Erythroblast (primary cell): Measurements from ENCODE around the gene PDGFD.

ENCODE experiments used
- GATA1 ChIP-seq: IDR thresholded peaks from 2 replicates; pipeline ENCODE4 v1.6.1; 2011; ENCODE audit warnings: low read depth, mild to moderate bottlenecking, control low read depth, low read length, moderate library complexity
- POLR2A ChIP-seq: IDR thresholded peaks from 2 replicates; pipeline ENCODE4 v1.6.1; 2011; ENCODE audit warnings: mild to moderate bottlenecking, low read length

DNA sequence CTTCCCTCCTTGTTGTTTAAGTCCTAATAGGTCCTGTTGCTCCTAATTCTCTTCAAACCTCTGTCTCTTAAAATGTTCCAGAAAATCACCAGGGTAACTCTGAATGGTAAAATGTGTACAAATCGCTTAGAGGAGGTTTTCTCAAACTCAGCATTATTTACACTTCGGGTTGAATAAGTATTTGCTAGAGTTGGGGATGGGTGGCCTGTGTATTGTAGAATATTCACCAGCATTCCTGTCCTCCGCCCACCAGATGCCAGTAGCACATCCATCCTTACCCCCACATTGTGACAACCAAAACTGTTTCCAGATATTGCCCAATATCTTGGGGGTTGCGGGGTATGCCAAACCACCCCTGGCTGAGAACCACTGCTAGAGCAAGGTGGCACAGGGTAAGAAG is 191.9 kb downstream of the PDGFD start:
- TF ChIP-seq POLR2A (no peak), GATA1 (no peak)
